Activated naive CD8-positive, alpha-beta T cell (primary cell): ENCODE results near the gene TRIM40.

Experiments
- H3K27ac Mint-ChIP-seq: one replicate; pipeline ENCODE4 v1.8.0; 2021; ENCODE audit warnings: mixed read lengths
- H3K27me3 Mint-ChIP-seq: one replicate; pipeline ENCODE4 v1.8.0; 2021; ENCODE audit warnings: mixed read lengths
- H3K36me3 Mint-ChIP-seq: one replicate; pipeline ENCODE4 v1.8.0; 2021; ENCODE audit warnings: mixed read lengths
- H3K4me1 Mint-ChIP-seq: one replicate; pipeline ENCODE4 v1.8.0; 2021; ENCODE audit warnings: low read depth, mixed read lengths
- H3K4me3 Mint-ChIP-seq: one replicate; pipeline ENCODE4 v1.8.0; 2021; ENCODE audit warnings: mild to moderate bottlenecking, mixed read lengths
- H3K9me3 Mint-ChIP-seq: one replicate; pipeline ENCODE4 v1.8.0; 2021; ENCODE audit warnings: low read depth, mixed read lengths

The TRIM40 gene

GRCh38 chr6:30150671-30151395, 14.9 kb downstream of the TRIM40 start:
- H3K27ac Mint-ChIP-seq: no peak overlapping the region
- no peaks in the 10 kb centered on the region for H3K36me3 Mint-ChIP-seq
- no peak overlapping the region for H3K4me3 Mint-ChIP-seq
- no peaks in the 10 kb centered on the region for H3K9me3 Mint-ChIP-seq
- peaks cover 22% of the 10 kb centered on the region for H3K27me3 Mint-ChIP-seq
- H3K4me1 Mint-ChIP-seq: peaks cover 3% of the 10 kb centered on the region

DNA sequence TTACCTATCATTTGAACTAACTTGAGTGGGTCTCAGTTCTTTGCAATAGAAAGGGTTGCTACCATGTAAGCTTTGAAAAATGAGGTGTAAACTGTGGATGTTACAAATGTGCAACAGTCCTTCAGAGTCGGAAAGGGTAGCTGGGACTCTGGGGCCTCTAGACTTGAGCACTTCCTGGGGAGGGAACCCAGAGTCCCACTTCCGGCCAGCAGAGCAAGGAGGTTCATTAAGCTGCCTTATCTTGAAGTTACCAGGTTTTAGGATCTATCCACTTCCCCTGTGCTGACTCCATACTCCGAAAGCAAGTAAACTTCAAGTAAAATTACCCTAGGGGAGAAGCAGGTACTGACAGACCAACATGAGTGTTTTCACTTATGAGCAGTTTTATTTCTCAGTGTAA, 15.6 kb downstream of the TRIM40 start:
- H3K4me1 Mint-ChIP-seq: peaks cover 3% of the 10 kb centered on the region
- H3K4me3 Mint-ChIP-seq: no peak overlapping the region
- no peaks in the 10 kb centered on the region for H3K9me3 Mint-ChIP-seq
- H3K27me3 Mint-ChIP-seq: peaks cover 25% of the 10 kb centered on the region
- H3K36me3 Mint-ChIP-seq: no peaks in the 10 kb centered on the region
- H3K27ac Mint-ChIP-seq: no peak overlapping the region

DNA sequence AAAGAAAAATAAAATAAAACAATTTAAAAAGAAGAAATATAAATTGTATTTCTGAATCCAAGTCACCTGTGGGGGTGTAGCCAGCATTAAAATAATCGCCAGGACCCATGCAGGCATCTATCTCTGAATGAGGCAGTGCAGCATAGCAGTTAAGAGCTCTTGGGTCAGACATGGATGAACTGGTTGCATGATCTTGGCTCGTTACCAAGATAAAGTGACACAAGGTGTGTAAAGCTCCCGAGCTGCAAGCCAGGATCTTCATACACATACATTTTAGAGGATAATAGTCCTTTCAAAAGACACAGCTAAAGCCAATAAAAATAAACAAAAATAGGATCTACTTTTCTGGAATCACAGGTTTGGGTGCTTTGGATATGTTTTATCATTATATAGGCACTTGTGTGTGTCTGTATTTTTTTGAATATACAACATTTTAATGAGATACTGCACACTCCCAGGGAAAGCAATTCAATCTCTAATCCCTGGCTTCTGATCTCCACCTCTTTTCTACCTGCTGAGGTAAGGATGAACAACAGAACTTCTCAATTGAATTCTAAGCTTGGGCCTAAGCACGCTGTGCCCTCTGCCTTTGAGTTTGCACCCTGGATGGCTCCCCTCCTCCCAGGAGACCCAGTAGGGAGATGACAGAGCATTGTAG, 16.2 kb downstream of the TRIM40 start:
- no peak overlapping the region for H3K27ac Mint-ChIP-seq

GRCh38 chr6:30152910-30153610, 17.1 kb downstream of the TRIM40 start:
- Mint-ChIP-seq H3K9me3 (no peaks in the 10 kb centered on the region), H3K4me1 (peaks cover 3% of the 10 kb centered on the region), H3K36me3 (no peaks in the 10 kb centered on the region), H3K4me3 (no peak overlapping the region), H3K27me3 (peaks cover 18% of the 10 kb centered on the region), H3K27ac (no peak overlapping the region)

More for the DNA sequence above, 16.2 kb downstream of the TRIM40 start:
- H3K27me3 Mint-ChIP-seq: peaks cover 25% of the 10 kb centered on the region
- H3K36me3 Mint-ChIP-seq: no peaks in the 10 kb centered on the region
- H3K9me3 Mint-ChIP-seq: no peaks in the 10 kb centered on the region
- peaks cover 3% of the 10 kb centered on the region for H3K4me1 Mint-ChIP-seq
- no peak overlapping the region for H3K4me3 Mint-ChIP-seq

- Mint-ChIP-seq H3K36me3 (no peaks in the 10 kb centered on the region), H3K4me1 (peaks cover 3% of the 10 kb centered on the region), H3K27me3 (peaks cover 16% of the 10 kb centered on the region), H3K4me3 (no peak overlapping the region), H3K27ac (no peak overlapping the region), H3K9me3 (no peaks in the 10 kb centered on the region)
These were observed 18.1 kb downstream of the TRIM40 start for GRCh38 chr6:30154061-30154460.

DNA sequence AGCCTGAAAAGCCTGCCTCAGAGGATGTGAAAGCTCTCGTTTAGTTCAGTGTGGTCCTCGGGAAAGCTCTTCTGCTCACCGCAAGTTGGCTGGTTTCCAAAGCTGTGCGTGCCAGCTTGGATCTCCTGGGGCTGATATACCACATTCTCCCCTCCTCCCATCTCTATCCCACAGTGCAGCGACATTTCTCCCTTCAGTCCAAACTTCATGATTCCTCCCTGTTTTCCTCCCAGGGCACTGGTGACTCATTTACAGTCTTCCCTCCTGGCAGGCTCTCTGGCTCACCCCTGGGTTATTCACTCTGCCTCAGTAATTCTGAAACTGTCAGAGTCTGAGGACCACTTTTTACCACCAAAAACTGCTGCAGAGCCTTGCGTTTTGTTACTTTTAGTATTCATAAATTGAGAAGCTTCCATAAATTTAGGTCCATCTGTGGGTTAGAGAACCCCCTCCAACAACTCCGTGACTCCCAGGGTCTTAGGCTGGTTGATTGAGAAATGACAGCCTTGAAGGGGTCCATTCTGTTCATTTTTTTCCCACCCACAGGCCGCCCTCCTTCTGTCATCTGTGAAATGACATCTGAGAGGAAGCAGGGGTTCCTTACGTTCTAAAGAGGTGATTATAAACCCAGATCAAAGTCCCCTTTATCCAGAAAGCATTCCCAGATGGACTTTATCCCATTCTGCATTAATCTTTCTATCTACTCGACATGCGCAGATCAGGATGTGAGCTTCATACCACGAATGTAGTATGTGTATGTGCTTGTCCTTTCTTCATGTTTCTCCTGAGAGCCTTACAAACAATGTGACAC, 19.0 kb downstream of the TRIM40 start:
- Mint-ChIP-seq H3K9me3 (no peaks in the 10 kb centered on the region), H3K36me3 (no peaks in the 10 kb centered on the region), H3K27me3 (peaks cover 15% of the 10 kb centered on the region), H3K4me3 (no peak overlapping the region), H3K27ac (no peak overlapping the region), H3K4me1 (peaks cover 3% of the 10 kb centered on the region)

DNA sequence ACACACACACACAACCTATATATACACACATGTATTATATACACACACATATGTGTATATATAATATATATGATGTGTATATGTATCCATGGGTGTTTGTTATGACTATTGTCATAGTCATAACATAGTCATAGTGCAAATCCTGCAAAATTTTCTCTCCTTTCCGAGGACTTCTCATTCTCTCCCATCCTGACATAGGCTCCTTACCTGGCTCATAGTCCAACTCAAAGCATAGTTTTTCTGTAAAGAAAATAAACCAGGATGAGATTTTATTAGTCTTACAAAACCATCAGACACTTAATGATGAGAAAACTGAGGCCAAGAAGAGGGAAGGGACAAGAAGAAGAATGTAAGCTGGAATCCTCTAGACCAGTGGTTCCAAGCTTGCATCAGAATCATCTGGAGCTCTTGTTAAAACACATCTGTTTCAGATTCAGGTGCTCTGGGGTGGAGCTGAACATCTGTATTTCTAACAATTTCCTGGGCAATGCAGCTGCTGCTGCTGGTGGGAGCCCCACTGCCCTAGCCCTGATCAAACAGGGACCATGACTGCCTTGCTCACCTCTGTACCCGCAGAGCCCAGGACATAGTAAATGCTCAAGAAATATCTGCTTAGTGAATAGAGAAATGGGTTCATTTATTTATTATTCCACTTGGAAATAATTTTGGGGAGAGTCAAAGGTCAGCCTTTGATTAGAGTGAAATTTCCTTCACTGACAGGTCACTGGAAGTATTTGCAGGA, 19.8 kb downstream of the TRIM40 start:
- Mint-ChIP-seq H3K27ac (no peak overlapping the region), H3K4me3 (no peak overlapping the region), H3K27me3 (peaks cover 10% of the 10 kb centered on the region), H3K4me1 (peaks cover 3% of the 10 kb centered on the region), H3K9me3 (no peaks in the 10 kb centered on the region), H3K36me3 (no peaks in the 10 kb centered on the region)

GRCh38 chr6:30156262-30156599, 20.3 kb downstream of the TRIM40 start:
- Mint-ChIP-seq H3K9me3 (no peaks in the 10 kb centered on the region), H3K27ac (no peak overlapping the region), H3K4me1 (peaks cover 3% of the 10 kb centered on the region), H3K36me3 (no peaks in the 10 kb centered on the region), H3K4me3 (no peak overlapping the region), H3K27me3 (peaks cover 8% of the 10 kb centered on the region)

GRCh38 chr6:30156774-30157173, 20.8 kb downstream of the TRIM40 start:
- no peaks in the 10 kb centered on the region for H3K36me3 Mint-ChIP-seq
- H3K4me3 Mint-ChIP-seq: no peak overlapping the region
- no peak overlapping the region for H3K27ac Mint-ChIP-seq
- no peaks in the 10 kb centered on the region for H3K4me1 Mint-ChIP-seq
- peaks cover 10% of the 10 kb centered on the region for H3K27me3 Mint-ChIP-seq
- H3K9me3 Mint-ChIP-seq: no peaks in the 10 kb centered on the region

- H3K27me3 Mint-ChIP-seq: peaks cover 10% of the 10 kb centered on the region
- H3K27ac Mint-ChIP-seq: no peak overlapping the region
- H3K4me3 Mint-ChIP-seq: no peak overlapping the region
- no peaks in the 10 kb centered on the region for H3K9me3 Mint-ChIP-seq
- H3K4me1 Mint-ChIP-seq: peaks cover 4% of the 10 kb centered on the region
- no peaks in the 10 kb centered on the region for H3K36me3 Mint-ChIP-seq
These were observed 21.6 kb downstream of the TRIM40 start for GRCh38 chr6:30157581-30157980.

DNA sequence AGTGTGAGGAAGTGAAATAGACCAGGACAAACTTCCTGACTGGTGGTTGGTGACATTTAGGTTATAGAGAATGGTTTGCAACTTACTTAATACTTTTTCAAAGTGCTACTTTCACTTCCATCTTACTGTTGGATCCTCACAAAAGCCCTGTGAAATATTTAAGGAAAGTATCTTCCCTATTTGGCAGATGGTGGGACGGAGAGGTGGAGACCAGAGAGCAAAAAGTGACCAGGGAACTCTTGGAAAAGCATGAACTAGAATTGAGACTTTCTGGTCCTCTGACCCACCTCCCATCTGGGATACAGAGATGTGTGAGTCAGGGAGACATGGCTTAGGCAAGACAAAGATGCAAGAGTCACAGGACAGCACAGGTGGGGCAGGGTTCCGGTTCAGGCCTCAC, 22.1 kb downstream of the TRIM40 start:
- Mint-ChIP-seq H3K27me3 (peaks cover 10% of the 10 kb centered on the region), H3K4me3 (no peak overlapping the region), H3K36me3 (no peaks in the 10 kb centered on the region), H3K27ac (no peak overlapping the region), H3K9me3 (no peaks in the 10 kb centered on the region), H3K4me1 (peaks cover 6% of the 10 kb centered on the region)

- Mint-ChIP-seq H3K27me3 (peaks cover 7% of the 10 kb centered on the region), H3K27ac (no peak overlapping the region), H3K4me3 (no peak overlapping the region), H3K9me3 (no peaks in the 10 kb centered on the region), H3K36me3 (no peaks in the 10 kb centered on the region), H3K4me1 (peaks cover 10% of the 10 kb centered on the region)
These were observed 22.6 kb downstream of the TRIM40 start for GRCh38 chr6:30158475-30159040.

- H3K9me3 Mint-ChIP-seq: no peaks in the 10 kb centered on the region
- no peak overlapping the region for H3K27ac Mint-ChIP-seq
- H3K27me3 Mint-ChIP-seq: peaks cover 6% of the 10 kb centered on the region
- H3K4me1 Mint-ChIP-seq: peaks cover 11% of the 10 kb centered on the region
- no peaks in the 10 kb centered on the region for H3K36me3 Mint-ChIP-seq
- no peak overlapping the region for H3K4me3 Mint-ChIP-seq
These were observed 24.3 kb downstream of the TRIM40 start for GRCh38 chr6:30160008-30160784.
